NT2/D1 (cell line): ENCODE measurements around the gene TTLL5.

Source experiments
- SUZ12 ChIP-seq: IDR thresholded peaks from 2 replicates; pipeline ENCODE4 v1.6.1; 2011; ENCODE audit not compliant: insufficient read length, insufficient read depth; ENCODE audit errors: extremely low read depth
- YY1 ChIP-seq: IDR thresholded peaks from 2 replicates; pipeline ENCODE4 v1.6.1; 2011; ENCODE audit not compliant: insufficient read length, insufficient read depth
- ZNF274 ChIP-seq: IDR thresholded peaks from 2 replicates; pipeline ENCODE4 v1.6.1; 2011; ENCODE audit warnings: mild to moderate bottlenecking, low read depth, low read length

GRCh38 chr14:75804570-75805275 is 143.7 kb downstream of the TTLL5 start:
- TF ChIP-seq SUZ12 (no peak), ZNF274 (no peak), YY1 (no peak)
